ENCODE measurements around the gene POLDIP2. TPM values are rescaled to one million over a fixed set of nuclear protein-coding genes. Genes with fewer than 3 reads are reported as not detected.

POLDIP2 gene
- total RNA-seq, 1 experiment from 2014 or later: 82.8 TPM

DNA sequence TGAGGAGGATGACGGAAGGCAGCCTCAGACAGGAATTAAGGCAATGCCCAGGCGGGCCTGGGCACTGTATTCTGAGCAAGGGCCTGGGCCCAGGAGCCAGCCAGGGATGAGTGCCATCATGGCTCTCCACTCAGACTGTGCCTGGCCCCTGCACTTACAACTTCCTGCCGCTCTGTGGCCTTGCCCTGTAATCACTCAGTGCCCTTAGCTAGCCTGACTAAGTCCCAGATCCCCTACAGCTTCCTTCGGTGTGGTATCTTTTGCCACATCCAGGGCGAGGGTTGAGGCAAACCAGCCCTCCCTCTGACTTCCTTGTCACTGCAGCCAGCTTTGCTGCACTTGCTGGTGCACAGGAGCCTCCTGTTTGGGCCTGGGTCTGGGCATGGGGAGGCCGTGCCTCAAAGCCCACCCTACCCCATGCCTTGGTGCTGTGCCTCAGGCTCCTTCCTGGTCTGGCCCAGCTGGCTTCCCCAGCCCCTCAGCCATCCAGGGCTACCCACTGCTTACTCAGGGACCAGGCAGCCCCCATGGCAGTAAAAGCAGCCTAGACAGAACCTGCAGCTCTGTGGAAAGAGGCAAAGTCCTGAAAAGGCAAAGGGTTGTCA lies 39.4 kb upstream of the POLDIP2 start:
- Mint-ChIP-seq H3K27ac (no peak overlapping the region), H3K4me3 (no peak overlapping the region), H3K9me3 (no peaks in the 10 kb centered on the region), H3K27me3 (ENCODE audit: low read depth) (peaks cover 44% of the 10 kb centered on the region), H3K4me1 (peaks cover 5 to 17% of the 10 kb centered on the region in 2 experiments), H3K36me3 (ENCODE audit: insufficient read depth in 1 of 3, low read depth in 3 of 3) (peaks cover 1 to 9% (median 5%) of the 10 kb centered on the region in 3 experiments; a peak in 4 of 7 replicates)
- Histone ChIP-seq H4K20me1 (ENCODE audit: control insufficient read depth, insufficient read depth, insufficient read length) (no peaks in the 10 kb centered on the region), H3K23me2 (ENCODE audit: insufficient read length, low read depth, low read length, poor library complexity, severe bottlenecking) (no peaks in the 10 kb centered on the region), H2BK120ac (ENCODE audit: low read depth, low read length, poor library complexity, severe bottlenecking) (no peak overlapping the region), H3K4me1 (ENCODE audit: insufficient read depth, low read length) (no peaks in the 10 kb centered on the region), H4K8ac (replicated peaks; ENCODE audit: insufficient read length, low read depth, low read length) (no peak overlapping the region), H3K23ac (ENCODE audit: insufficient read length, low read depth, low read length) (no peak overlapping the region), H3K79me2 (ENCODE audit: insufficient read depth, low read length) (no peaks in the 10 kb centered on the region), H3K14ac (ENCODE audit: insufficient read depth, low read length) (no peak overlapping the region), H2BK12ac (ENCODE audit: insufficient read length, low read depth, low read length) (no peak overlapping the region), H4K91ac (ENCODE audit: insufficient read length, low read depth, low read length) (no peak overlapping the region), H2BK20ac (ENCODE audit: low read depth, low read length, poor library complexity, severe bottlenecking) (no peak overlapping the region), H3K4me2 (ENCODE audit: insufficient read depth, insufficient read length, low read length) (no peak overlapping the region), H2AK5ac (ENCODE audit: insufficient read length, low read length) (no peak overlapping the region), H3K27ac (ENCODE audit: insufficient read length, low read depth, low read length) (no peak overlapping the region), H3K9me3 (ENCODE audit: control insufficient read depth, low read depth, low read length) (no peaks in the 10 kb centered on the region), H3K79me1 (ENCODE audit: insufficient read depth, low read depth, low read length, poor library complexity, severe bottlenecking) (no peaks in the 10 kb centered on the region), H3K9ac (ENCODE audit: extremely low read depth, insufficient read length, low read length) (no peak overlapping the region), H3K56ac (ENCODE audit: insufficient read length, low read depth, low read length) (no peak overlapping the region), H2AFZ (ENCODE audit: low read length) (no peak overlapping the region), H3K18ac (ENCODE audit: insufficient read length, low read depth, low read length) (no peak overlapping the region), H3K27me3 (ENCODE audit: insufficient read depth, low read length) (no peaks in the 10 kb centered on the region), H3T11ph (ENCODE audit: low read length) (no peak overlapping the region), H2BK15ac (ENCODE audit: low read depth, low read length) (no peak overlapping the region), H4K5ac (ENCODE audit: insufficient read length, low read depth, low read length) (no peak overlapping the region), H2BK5ac (ENCODE audit: insufficient read length, low read length) (no peak overlapping the region), H3K4ac (ENCODE audit: low read depth, low read length) (no peak overlapping the region)
- TF ChIP-seq, protein P1, sequence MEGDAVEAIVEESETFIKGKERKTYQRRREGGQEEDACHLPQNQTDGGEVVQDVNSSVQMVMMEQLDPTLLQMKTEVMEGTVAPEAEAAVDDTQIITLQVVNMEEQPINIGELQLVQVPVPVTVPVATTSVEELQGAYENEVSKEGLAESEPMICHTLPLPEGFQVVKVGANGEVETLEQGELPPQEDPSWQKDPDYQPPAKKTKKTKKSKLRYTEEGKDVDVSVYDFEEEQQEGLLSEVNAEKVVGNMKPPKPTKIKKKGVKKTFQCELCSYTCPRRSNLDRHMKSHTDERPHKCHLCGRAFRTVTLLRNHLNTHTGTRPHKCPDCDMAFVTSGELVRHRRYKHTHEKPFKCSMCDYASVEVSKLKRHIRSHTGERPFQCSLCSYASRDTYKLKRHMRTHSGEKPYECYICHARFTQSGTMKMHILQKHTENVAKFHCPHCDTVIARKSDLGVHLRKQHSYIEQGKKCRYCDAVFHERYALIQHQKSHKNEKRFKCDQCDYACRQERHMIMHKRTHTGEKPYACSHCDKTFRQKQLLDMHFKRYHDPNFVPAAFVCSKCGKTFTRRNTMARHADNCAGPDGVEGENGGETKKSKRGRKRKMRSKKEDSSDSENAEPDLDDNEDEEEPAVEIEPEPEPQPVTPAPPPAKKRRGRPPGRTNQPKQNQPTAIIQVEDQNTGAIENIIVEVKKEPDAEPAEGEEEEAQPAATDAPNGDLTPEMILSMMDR (conservative IDR thresholded peaks at IDR 0.05): no peak
- DNase-seq: no peak
- WGBS (ENCODE audit: extremely low coverage, insufficient read length, low lambda C conversion rate): no CpG with 5 or more reads among the region's 6 CpGs
